HL-60 (cell line): ENCODE data around the gene GORAB.

Experiments
- DNase-seq, 2 experiments: peaks; one replicate each; pipeline ENCODE4 v3.0.0-alpha.2; 2010 to 2020; ENCODE audit warnings: low read depth in 1 of 2, low spot score in 1 of 2
- H3K27ac ChIP-seq: fragments of 250-450 bp; sonication (Bioruptor Pico); replicated peaks from 2 replicates; pipeline ENCODE4 v1.5.1; 2020; ENCODE audit warnings: mild to moderate bottlenecking, moderate library complexity
- H3K27me3 ChIP-seq: fragments of 250-450 bp; sonication (Bioruptor Pico); 2 replicates; pipeline ENCODE4 v1.5.1; 2021; ENCODE audit warnings: mild to moderate bottlenecking, moderate library complexity; ENCODE audit not compliant: insufficient read depth, poor library complexity, severe bottlenecking
- H3K4me3 ChIP-seq: replicated peaks from 2 replicates; pipeline ENCODE4 v1.5.1; 2011; ENCODE audit warnings: mild to moderate bottlenecking, control low read depth, low read length; ENCODE audit not compliant: insufficient read depth
- CTCF ChIP-seq: IDR thresholded peaks from one replicate; pipeline ENCODE4 v1.5.1; 2011; ENCODE audit warnings: low read length, control low read depth, inconsistent platforms; ENCODE audit not compliant: insufficient read depth
- GABPA ChIP-seq: IDR thresholded peaks from 2 replicates; pipeline ENCODE4 v1.6.1; 2012; ENCODE audit warnings: low read depth
- POLR2AphosphoS5 ChIP-seq: IDR thresholded peaks from 2 replicates; pipeline ENCODE4 v1.6.1; 2012; ENCODE audit warnings: low read depth
- REST ChIP-seq: IDR thresholded peaks from 2 replicates; pipeline ENCODE4 v1.6.1; 2012; ENCODE audit warnings: low read depth; ENCODE audit not compliant: insufficient replicate concordance
- SPI1 ChIP-seq: IDR thresholded peaks from 2 replicates; pipeline ENCODE4 v1.6.1; 2012; ENCODE audit warnings: low read depth, mild to moderate bottlenecking, borderline replicate concordance

Gene GORAB

GRCh38 chr1:170491291-170491690, 40.7 kb upstream of the GORAB start:
- no peak for DNase-seq
- peaks cover 3% of the 10 kb centered on the region for H3K27me3 ChIP-seq
- no peak overlapping the region for H3K27ac ChIP-seq
- no peak for TF ChIP-seq CTCF
- no peak for TF ChIP-seq POLR2AphosphoS5
- no peak for TF ChIP-seq REST
- TF ChIP-seq SPI1, result no peak
- no peak for TF ChIP-seq GABPA
- H3K4me3 ChIP-seq, result no peak overlapping the region

GRCh38 chr1:170494369-170494768, 37.6 kb upstream of the GORAB start:
- no peak overlapping the region for H3K27ac ChIP-seq

GRCh38 chr1:170495006-170495405, 37.0 kb upstream of the GORAB start:
- no peak overlapping the region for H3K27ac ChIP-seq
- TF ChIP-seq POLR2AphosphoS5 (no peak), REST (no peak), GABPA (no peak), CTCF (no peak), SPI1 (no peak)
- no peak for DNase-seq
- H3K4me3 ChIP-seq, result no peak overlapping the region
- peaks cover 3% of the 10 kb centered on the region for H3K27me3 ChIP-seq

More at GRCh38 chr1:170494369-170494768, 37.6 kb upstream of the GORAB start:
- Histone ChIP-seq H3K27me3 (peaks cover 3% of the 10 kb centered on the region), H3K4me3 (no peak overlapping the region)
- TF ChIP-seq POLR2AphosphoS5 (no peak), SPI1 (no peak), GABPA (no peak), CTCF (no peak), REST (no peak)
- DNase-seq, result no peak
